ENCODE measurements around the gene FSIP1.

GRCh38 chr15:39752246-39752645, 30.4 kb downstream of the FSIP1 start:
- TF ChIP-seq POLR2AphosphoS5 (IDR thresholded peaks at IDR 0.05; ENCODE audit: low read depth, low read length) = no peak
- no peak for TF ChIP-seq TAF1 (IDR thresholded peaks at IDR 0.05; ENCODE audit: borderline replicate concordance, insufficient read depth, low read length)
- TF ChIP-seq REST (IDR thresholded peaks at IDR 0.05; ENCODE audit: insufficient read depth in 1 of 2, low read depth in 2 of 2, low read length in 2 of 2) = no peak
- no peak for TF ChIP-seq SIN3A (IDR thresholded peaks at IDR 0.05; ENCODE audit: borderline replicate concordance, insufficient read depth, low read length)
- TF ChIP-seq FOXP2 (optimal IDR thresholded peaks at IDR 0.05; ENCODE audit: borderline replicate concordance, extremely low read depth, extremely low read length, insufficient read depth) = no peak
